ENCODE measurements around the gene SIX1.

SIX1 gene

GRCh38 chr14:60651796-60652673 is 2.8 kb upstream of the SIX1 start:
- no peak for TF ChIP-seq CTCF (IDR thresholded peaks at IDR 0.05; ENCODE audit: low read depth, low read length, missing control alignments)
- H3K4me3 ChIP-seq (ENCODE audit: low read depth, low read length), result no peak overlapping the region
- no peak for DNase-seq (ENCODE audit: low read depth)

GRCh38 chr14:60651086-60651795 is 2.0 kb upstream of the SIX1 start:
- H3K4me3 ChIP-seq (ENCODE audit: low read depth, low read length), result no peak overlapping the region
- no peak for TF ChIP-seq CTCF (IDR thresholded peaks at IDR 0.05; ENCODE audit: low read depth, low read length, missing control alignments)
- DNase-seq (ENCODE audit: low read depth), result no peak

- no peak overlapping the region for H3K4me3 ChIP-seq (ENCODE audit: low read depth, low read length)
- DNase-seq (ENCODE audit: low read depth), result no peak
- TF ChIP-seq CTCF (IDR thresholded peaks at IDR 0.05; ENCODE audit: low read depth, low read length, missing control alignments), result no peak
These were observed 1.2 kb upstream of the SIX1 start for GRCh38 chr14:60650373-60650961.

- no peak for DNase-seq (ENCODE audit: low read depth)
- no peak overlapping the region for H3K4me3 ChIP-seq (ENCODE audit: low read depth, low read length)
- TF ChIP-seq CTCF (IDR thresholded peaks at IDR 0.05; ENCODE audit: low read depth, low read length, missing control alignments), result no peak
These were observed 647 bp upstream of the SIX1 start for GRCh38 chr14:60649875-60650372.

- no peak for TF ChIP-seq CTCF (IDR thresholded peaks at IDR 0.05; ENCODE audit: low read depth, low read length, missing control alignments)
- DNase-seq (ENCODE audit: low read depth), result no peak
- peak overlapping the region; percentile 15 for H3K4me3 ChIP-seq (ENCODE audit: low read depth, low read length)
These were observed 886 bp downstream of the SIX1 start for GRCh38 chr14:60648249-60648933.

- DNase-seq (ENCODE audit: low read depth), result no peak
- H3K4me3 ChIP-seq (ENCODE audit: low read depth, low read length), result peak overlapping the region; percentile 43
- TF ChIP-seq CTCF (IDR thresholded peaks at IDR 0.05; ENCODE audit: low read depth, low read length, missing control alignments), result no peak
These were observed 1.4 kb downstream of the SIX1 start for GRCh38 chr14:60647837-60648248.
